ENCODE results near the gene CUBN.

DNA sequence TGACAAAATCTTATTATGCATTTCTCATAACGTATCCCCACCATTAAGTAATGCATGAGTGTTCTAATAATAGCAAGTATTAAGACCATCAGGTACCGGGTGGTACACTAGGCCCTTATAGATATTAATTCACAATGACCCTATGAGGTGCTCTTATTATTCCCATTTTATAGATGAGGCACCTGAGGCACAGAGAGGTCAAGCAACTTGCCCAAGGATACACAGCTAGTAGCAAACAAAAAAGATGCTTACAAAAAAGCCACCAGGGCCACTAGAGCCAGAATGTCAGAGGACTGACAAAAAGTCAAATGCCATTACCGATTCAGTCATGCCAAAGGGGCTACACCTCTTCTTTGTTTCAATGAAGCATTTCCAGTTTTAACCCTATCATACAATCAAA, 318.3 kb downstream of the CUBN start:
- TF ChIP-seq ZNF780A (CRISPR knock-in tag; IDR thresholded peaks at IDR 0.05) (no peak), KHSRP (IDR thresholded peaks at IDR 0.05) (no peak), BRCA1 (IDR thresholded peaks at IDR 0.05) (no peak), BRCA1 (CRISPR knock-in tag; IDR thresholded peaks at IDR 0.05) (no peak)

Data from K562 (cell line).